Testis (tissue), 3 donors: ENCODE data around the gene LDHAL6A. TPM values are rescaled to one million over a fixed set of nuclear protein-coding genes. Genes with fewer than 3 reads are reported as not detected.

Experiments used
- DNase-seq: peaks from one replicate; pipeline ENCODE4 v3.0.0-alpha.2; 2019
- H3K27ac ChIP-seq, 2 donors: fragments of 200-600 bp; sonication (generic); one replicate each; pipeline ENCODE4 v1.5.1; 2019
- H3K27me3 ChIP-seq: fragments of 200-600 bp; sonication (generic); one replicate; pipeline ENCODE4 v1.5.1; 2019
- H3K36me3 ChIP-seq: fragments of 200-600 bp; sonication (generic); one replicate; pipeline ENCODE4 v1.5.1; 2017; ENCODE audit warnings: low read depth; ENCODE audit errors: missing control alignments
- H3K4me1 ChIP-seq: fragments of 200-600 bp; sonication (generic); one replicate; pipeline ENCODE4 v1.5.1; 2019
- H3K4me3 ChIP-seq, 2 donors: fragments of 200-600 bp; sonication (generic); one replicate each; pipeline ENCODE4 v1.5.1; 2017 to 2019
- H3K9me3 ChIP-seq: fragments of 200-600 bp; sonication (generic); one replicate; pipeline ENCODE4 v1.5.1; 2017
- POLR2A ChIP-seq: fragments of 450-650 bp; IDR thresholded peaks from one replicate; pipeline ENCODE4 v1.6.1; 2017; ENCODE audit warnings: antibody characterized with exemption, mild to moderate bottlenecking, moderate library complexity
- WGBS, 2 donors: methylation state at CpG; one replicate each; pipeline ENCODE4 v1.1.5; 2018; 5-methylcytosine and 5-hydroxymethylcytosine counted together
- intact Hi-C: fragments of 100-400 bp; cut with DNase I; formaldehyde crosslinking; loops from one replicate; pipeline ENCODE4 v1.15.1; 2023; ENCODE audit warnings: low total_unique reads
- polyA plus RNA-seq: library from polyadenylated mRNA; stranded (reverse); fragments of 350-450 nt; fragmentation: Illumina TruSeq; extraction: RNeasy Lipid Tissue Mini Kit (QIAGEN cat#74804); gene quantifications from one replicate; pipeline ENCODE4 v1.2.3, GENCODE V29; 2014; ENCODE audit warnings: low read depth, low replicate concordance; ENCODE audit not compliant: insufficient read depth
- total RNA-seq, 2 donors: library from RNA; depleted of rRNA; stranded (reverse); fragments of >200 nt; gene quantifications; one replicate each; pipeline ENCODE4 v1.2.3, GENCODE V29; 2016
- TF ChIP-seq, protein P1 (sequence below), 3 experiments: fragments of 450-650 bp in 2 of 3; fragments of 200-600 bp in 1 of 3; sonication (generic) in 1 of 3; IDR thresholded peaks; one replicate each; pipeline ENCODE4 v1.5.1; 2016 to 2019; ENCODE audit warnings: antibody characterized with exemption in 3 of 3, mild to moderate bottlenecking in 2 of 3, moderate library complexity in 1 of 3

The LDHAL6A gene
- total and polyA plus RNA-seq, 3 donors from 2014 or later = 2.4 to 13.0 (median 4.7) TPM

DNA sequence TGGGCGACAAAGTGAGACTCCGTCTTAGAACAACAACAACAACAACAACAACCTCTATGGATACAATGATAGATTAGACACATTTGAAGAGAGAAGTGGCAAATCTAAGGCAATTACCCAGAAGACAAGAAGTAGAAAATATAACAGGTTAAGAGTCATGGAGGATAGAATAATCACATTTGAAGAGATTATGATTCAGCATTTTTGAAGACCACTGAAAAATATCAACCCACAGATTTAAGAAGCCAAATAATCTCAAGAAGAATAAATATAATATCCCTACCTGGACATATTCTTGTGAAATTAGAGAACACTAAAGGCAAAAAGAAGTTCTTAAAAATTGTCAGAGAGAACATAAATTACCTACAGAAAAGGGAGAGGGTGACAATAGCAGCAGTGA, 35.6 kb upstream of the LDHAL6A start:
- Histone ChIP-seq H3K9me3 (no peaks in the 10 kb centered on the region), H3K27ac (no peak overlapping the region), H3K4me1 (no peaks in the 10 kb centered on the region), H3K27me3 (no peaks in the 10 kb centered on the region), H3K36me3 (no peaks in the 10 kb centered on the region), H3K4me3 (no peak overlapping the region)
- TF ChIP-seq POLR2A = no peak
- TF ChIP-seq, protein P1, sequence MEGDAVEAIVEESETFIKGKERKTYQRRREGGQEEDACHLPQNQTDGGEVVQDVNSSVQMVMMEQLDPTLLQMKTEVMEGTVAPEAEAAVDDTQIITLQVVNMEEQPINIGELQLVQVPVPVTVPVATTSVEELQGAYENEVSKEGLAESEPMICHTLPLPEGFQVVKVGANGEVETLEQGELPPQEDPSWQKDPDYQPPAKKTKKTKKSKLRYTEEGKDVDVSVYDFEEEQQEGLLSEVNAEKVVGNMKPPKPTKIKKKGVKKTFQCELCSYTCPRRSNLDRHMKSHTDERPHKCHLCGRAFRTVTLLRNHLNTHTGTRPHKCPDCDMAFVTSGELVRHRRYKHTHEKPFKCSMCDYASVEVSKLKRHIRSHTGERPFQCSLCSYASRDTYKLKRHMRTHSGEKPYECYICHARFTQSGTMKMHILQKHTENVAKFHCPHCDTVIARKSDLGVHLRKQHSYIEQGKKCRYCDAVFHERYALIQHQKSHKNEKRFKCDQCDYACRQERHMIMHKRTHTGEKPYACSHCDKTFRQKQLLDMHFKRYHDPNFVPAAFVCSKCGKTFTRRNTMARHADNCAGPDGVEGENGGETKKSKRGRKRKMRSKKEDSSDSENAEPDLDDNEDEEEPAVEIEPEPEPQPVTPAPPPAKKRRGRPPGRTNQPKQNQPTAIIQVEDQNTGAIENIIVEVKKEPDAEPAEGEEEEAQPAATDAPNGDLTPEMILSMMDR (IDR thresholded peaks at IDR 0.05) = no peak
- WGBS, 2 donors = 88 to 95% methylated on average over 2 of the region's 2 CpGs
- intact Hi-C loops = no loop called here
- no peak for DNase-seq

DNA sequence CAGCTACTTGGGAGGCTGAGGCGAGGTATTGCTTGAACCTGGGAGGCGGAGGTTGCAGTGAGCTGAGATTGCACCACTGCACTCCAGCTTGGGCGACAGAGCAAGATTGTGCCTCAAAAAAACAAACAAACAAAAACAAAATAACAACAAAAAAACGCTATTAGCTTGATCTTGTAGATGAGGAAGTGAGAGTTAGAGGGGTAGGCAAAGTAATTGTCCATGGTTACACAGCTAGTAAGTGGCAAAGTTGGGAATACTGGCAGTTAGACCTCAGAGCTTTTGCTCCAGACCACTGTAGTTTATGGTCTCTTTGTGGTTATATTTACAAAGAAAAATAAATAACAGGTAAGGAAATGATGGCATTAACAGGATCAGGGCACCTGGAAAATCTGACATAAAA, 28.4 kb upstream of the LDHAL6A start:
- Histone ChIP-seq H3K27me3 (no peaks in the 10 kb centered on the region), H3K4me1 (no peaks in the 10 kb centered on the region), H3K27ac (no peak overlapping the region), H3K36me3 (no peaks in the 10 kb centered on the region), H3K4me3 (no peak overlapping the region), H3K9me3 (no peaks in the 10 kb centered on the region)
- 75 to 81% methylated on average over 4 of the region's 4 CpGs for WGBS, 2 donors
- TF ChIP-seq, protein P1 (IDR thresholded peaks at IDR 0.05) = no peak
- TF ChIP-seq POLR2A = no peak
- no peak for DNase-seq
- intact Hi-C loops = no loop called here

DNA sequence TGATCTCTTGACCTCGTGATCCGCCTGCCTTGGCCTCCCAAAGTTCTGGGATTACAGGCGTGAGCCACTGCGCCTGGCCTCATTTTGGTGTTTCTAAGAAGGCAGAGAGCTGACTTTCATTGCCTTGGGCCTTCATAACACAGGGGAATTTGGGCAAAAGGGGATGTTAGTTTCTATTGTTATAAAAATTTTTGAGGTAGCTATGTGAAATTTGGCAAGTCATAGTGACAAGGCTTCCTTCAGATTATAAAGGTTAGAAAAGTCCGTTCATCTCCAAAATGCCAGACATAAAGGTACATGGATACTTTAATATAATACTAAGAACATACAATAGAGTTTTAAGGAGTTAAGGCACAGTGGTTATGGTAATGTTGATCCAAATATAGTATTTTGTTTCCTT, 26.3 kb upstream of the LDHAL6A start:
- H3K36me3 ChIP-seq = no peaks in the 10 kb centered on the region
- DNase-seq = no peak
- H3K27me3 ChIP-seq = no peaks in the 10 kb centered on the region
- no peak overlapping the region for H3K27ac ChIP-seq
- H3K9me3 ChIP-seq = no peaks in the 10 kb centered on the region
- no peaks in the 10 kb centered on the region for H3K4me1 ChIP-seq
- 79 to 80% methylated on average over 5 of the region's 5 CpGs for WGBS, 2 donors
- intact Hi-C loops = no loop called here
- no peak overlapping the region for H3K4me3 ChIP-seq
- TF ChIP-seq, protein P1 (IDR thresholded peaks at IDR 0.05) = no peak
- TF ChIP-seq POLR2A = no peak

DNA sequence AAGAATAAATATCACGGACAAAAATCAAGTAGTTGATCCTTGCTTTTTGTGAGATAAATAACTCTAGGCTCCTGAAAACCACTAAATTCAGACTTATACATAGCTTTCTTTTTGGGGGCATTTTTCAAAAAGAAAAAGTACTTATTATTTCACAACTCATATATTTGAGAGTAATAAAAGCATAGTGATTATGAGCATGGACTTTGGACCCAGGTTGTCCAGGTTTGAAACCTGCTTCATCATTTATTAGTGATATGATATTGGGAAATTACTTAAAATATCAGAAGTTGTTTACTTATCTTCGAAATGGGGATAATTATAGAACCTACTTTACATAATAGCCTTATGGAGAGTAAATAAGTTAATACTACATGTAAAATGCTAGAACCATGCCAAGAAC, 17.0 kb upstream of the LDHAL6A start:
- WGBS, 2 donors = 84 to 89% methylated on average over 2 of the region's 2 CpGs
- Histone ChIP-seq H3K36me3 (no peaks in the 10 kb centered on the region), H3K4me3 (no peak overlapping the region), H3K27me3 (no peaks in the 10 kb centered on the region), H3K9me3 (no peaks in the 10 kb centered on the region), H3K27ac (no peak overlapping the region), H3K4me1 (no peaks in the 10 kb centered on the region)
- TF ChIP-seq, protein P1 (IDR thresholded peaks at IDR 0.05) = no peak
- TF ChIP-seq POLR2A = no peak
- no peak for DNase-seq
- intact Hi-C loops = no loop called here

DNA sequence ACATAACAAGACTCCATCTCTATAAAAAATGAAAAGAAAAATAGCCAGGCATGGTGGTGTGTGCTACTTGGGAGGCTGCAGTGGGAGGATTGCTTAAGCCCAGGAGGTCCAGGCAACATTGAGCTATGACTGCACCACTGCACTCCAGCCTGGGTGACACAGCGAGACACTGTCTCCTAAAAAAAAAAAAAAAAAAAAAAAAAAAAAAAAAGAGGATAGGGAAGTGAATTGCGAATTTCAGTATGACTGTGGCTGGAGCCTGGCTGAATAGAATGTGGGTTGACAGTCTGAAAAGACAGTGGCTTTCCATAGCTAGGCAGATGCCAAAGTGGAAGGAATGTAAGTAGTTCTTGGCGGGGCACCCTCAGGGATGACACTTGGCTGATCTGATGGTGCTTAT, 6.4 kb upstream of the LDHAL6A start:
- Histone ChIP-seq H3K27ac (no peak overlapping the region), H3K4me1 (no peaks in the 10 kb centered on the region), H3K9me3 (no peaks in the 10 kb centered on the region), H3K27me3 (no peaks in the 10 kb centered on the region), H3K4me3 (no peak overlapping the region), H3K36me3 (no peaks in the 10 kb centered on the region)
- intact Hi-C loops = no loop called here
- TF ChIP-seq, protein P1 (IDR thresholded peaks at IDR 0.05) = no peak
- no peak for TF ChIP-seq POLR2A
- DNase-seq = no peak
- 83 to 90% methylated on average over 3 of the region's 3 CpGs for WGBS, 2 donors
